GM23338 (cell line): ENCODE results near the gene VPS13A. TPM values are rescaled to one million over a fixed set of nuclear protein-coding genes. Genes with fewer than 3 reads are reported as not detected.
A peak's percentile ranks its signal among the peaks of the same experiment; 100 is the strongest.

Experiments
- ATAC-seq: fragments of 200-7000 bp; cut with Tn5 transposase; 3 replicates; pipeline ENCODE4 v1.9.1; 2020
- DNase-seq: peaks from one replicate; pipeline ENCODE4 v3.0.0-alpha.2; 2015; ENCODE audit warnings: low spot score
- H2AFZ ChIP-seq: fragments of 200-600 bp; sonication (generic); 2 replicates; pipeline ENCODE4 v1.8.0; 2016; ENCODE audit warnings: antibody characterized with exemption, mild to moderate bottlenecking, moderate library complexity
- H3F3A ChIP-seq: fragments of 200-600 bp; sonication (generic); replicated peaks from 2 replicates; pipeline ENCODE4 v1.8.0; 2017; ENCODE audit warnings: antibody characterized with exemption, mixed run types, low read depth
- H3K27ac ChIP-seq: fragments of 200-600 bp; sonication (generic); 2 replicates; pipeline ENCODE4 v1.6.1; 2016; ENCODE audit warnings: low read depth
- H3K27me3 ChIP-seq: fragments of 200-600 bp; sonication (generic); 2 replicates; pipeline ENCODE4 v1.8.0; 2016; ENCODE audit warnings: mild to moderate bottlenecking, mixed run types, moderate library complexity; ENCODE audit not compliant: insufficient read depth
- H3K36me3 ChIP-seq: fragments of 200-600 bp; sonication (generic); 2 replicates; pipeline ENCODE4 v1.8.0; 2016; ENCODE audit warnings: mild to moderate bottlenecking; ENCODE audit not compliant: insufficient read depth
- H3K4me1 ChIP-seq: fragments of 200-600 bp; sonication (generic); 2 replicates; pipeline ENCODE4 v1.8.0; 2016; ENCODE audit warnings: mild to moderate bottlenecking, moderate library complexity; ENCODE audit not compliant: insufficient read depth
- H3K4me2 ChIP-seq: fragments of 200-600 bp; sonication (generic); 2 replicates; pipeline ENCODE4 v1.7.1; 2017; ENCODE audit warnings: mixed run types
- H3K4me3 ChIP-seq: fragments of 200-600 bp; sonication (generic); 2 replicates; pipeline ENCODE4 v1.6.1; 2016; ENCODE audit warnings: mixed run types
- H3K79me2 ChIP-seq: fragments of 200-600 bp; sonication (generic); replicated peaks from 2 replicates; pipeline ENCODE4 v1.8.0; 2017; ENCODE audit warnings: mild to moderate bottlenecking; ENCODE audit not compliant: insufficient read depth
- H3K9me2 ChIP-seq: fragments of 200-600 bp; sonication (generic); 2 replicates; pipeline ENCODE4 v1.8.0; 2017; ENCODE audit not compliant: insufficient read depth
- H4K20me1 ChIP-seq: fragments of 200-600 bp; sonication (generic); replicated peaks from 2 replicates; pipeline ENCODE4 v1.8.0; 2017; ENCODE audit warnings: mild to moderate bottlenecking; ENCODE audit not compliant: insufficient read depth
- H3K27ac Mint-ChIP-seq: 2 replicates; pipeline ENCODE4 v1.8.0; 2020; ENCODE audit warnings: inconsistent platforms, mild to moderate bottlenecking, moderate library complexity, mixed read lengths
- H3K27me3 Mint-ChIP-seq: 3 replicates; pipeline ENCODE4 v1.8.0; 2022; ENCODE audit warnings: low read depth, mild to moderate bottlenecking, moderate library complexity, mixed read lengths, inconsistent platforms; ENCODE audit not compliant: insufficient read depth, poor library complexity
- H3K36me3 Mint-ChIP-seq: 3 replicates; pipeline ENCODE4 v1.8.0; 2021; ENCODE audit warnings: low read depth, mild to moderate bottlenecking, inconsistent platforms, moderate library complexity, mixed read lengths
- H3K4me1 Mint-ChIP-seq: 3 replicates; pipeline ENCODE4 v1.8.0; 2020; ENCODE audit warnings: mild to moderate bottlenecking, inconsistent platforms, mixed read lengths
- H3K4me3 Mint-ChIP-seq: 3 replicates; pipeline ENCODE4 v1.8.0; 2021; ENCODE audit warnings: moderate library complexity, mild to moderate bottlenecking, inconsistent platforms, mixed read lengths
- H3K9me3 Mint-ChIP-seq: 3 replicates; pipeline ENCODE4 v1.8.0; 2020; ENCODE audit warnings: moderate library complexity, mild to moderate bottlenecking, inconsistent platforms, mixed read lengths
- EZH2 ChIP-seq: fragments of 200-600 bp; sonication (generic); IDR thresholded peaks from one replicate; pipeline ENCODE4 v1.8.0; 2017; ENCODE audit warnings: antibody characterized with exemption, mild to moderate bottlenecking, low read depth; ENCODE audit not compliant: unreplicated experiment
- EZH2phosphoT487 ChIP-seq: fragments of 200-600 bp; sonication (generic); IDR thresholded peaks from one replicate; pipeline ENCODE4 v1.8.1; 2018; ENCODE audit warnings: antibody characterized with exemption; ENCODE audit not compliant: unreplicated experiment
- JUNB ChIP-seq: IDR thresholded peaks from one replicate; pipeline ENCODE4 v1.6.1; 2016; ENCODE audit warnings: antibody characterized with exemption; ENCODE audit not compliant: unreplicated experiment
- POLR2AphosphoS5 ChIP-seq: IDR thresholded peaks from 2 replicates; pipeline ENCODE4 v1.6.1; 2016; ENCODE audit warnings: antibody characterized with exemption, low read depth
- STAT1 ChIP-seq: IDR thresholded peaks from one replicate; pipeline ENCODE4 v1.6.1; 2016; ENCODE audit warnings: antibody characterized with exemption; ENCODE audit not compliant: unreplicated experiment
- ZNF114 ChIP-seq: fragments of 250-450 bp; sonication (Bioruptor Pico); IDR thresholded peaks from 2 replicates; pipeline ENCODE4 v1.5.0; 2020; ENCODE audit warnings: mild to moderate bottlenecking, moderate library complexity
- ZNF331 ChIP-seq: fragments of 250-450 bp; sonication (Bioruptor Pico); IDR thresholded peaks from 2 replicates; pipeline ENCODE4 v1.5.0; 2020; ENCODE audit warnings: low read depth, mild to moderate bottlenecking, moderate library complexity
- polyA plus RNA-seq: library from polyadenylated mRNA; unstranded; fragments of >200 nt; fragmentation: Nextera tagmentation; extraction: Ambion mirVana; gene quantifications from 2 replicates; pipeline ENCODE4 v1.2.1, GENCODE V29; 2016
- total RNA-seq: library from RNA; depleted of rRNA; stranded (reverse); fragments of >200 nt; shearing (Covaris generic); gene quantifications from 2 replicates; pipeline ENCODE4 v1.2.3, GENCODE V29; 2014
- TF ChIP-seq, protein P1 (sequence below), 2 experiments: fragments of 200-600 bp in 1 of 2; sonication (generic) in 1 of 2; conservative IDR thresholded peaks; 2 replicates each; pipeline versions ENCODE4 v1.5.1 to v1.6.1; 2016 to 2017; ENCODE audit warnings: antibody characterized with exemption in 2 of 2, low read depth in 2 of 2, mild to moderate bottlenecking in 2 of 2, moderate library complexity in 1 of 2
- TF ChIP-seq, protein P2 (sequence below): IDR thresholded peaks from one replicate; pipeline ENCODE4 v1.6.1; 2018; ENCODE audit warnings: antibody characterized with exemption; ENCODE audit not compliant: unreplicated experiment
- TF ChIP-seq, protein P3 (sequence below): fragments of 250-450 bp; sonication (Bioruptor Pico); IDR thresholded peaks from 2 replicates; pipeline ENCODE4 v1.5.0; 2020; ENCODE audit warnings: mild to moderate bottlenecking, moderate library complexity

The VPS13A gene
- total and polyA plus RNA-seq, 2 experiments from 2014 or later = 45.9 to 68.1 TPM

DNA sequence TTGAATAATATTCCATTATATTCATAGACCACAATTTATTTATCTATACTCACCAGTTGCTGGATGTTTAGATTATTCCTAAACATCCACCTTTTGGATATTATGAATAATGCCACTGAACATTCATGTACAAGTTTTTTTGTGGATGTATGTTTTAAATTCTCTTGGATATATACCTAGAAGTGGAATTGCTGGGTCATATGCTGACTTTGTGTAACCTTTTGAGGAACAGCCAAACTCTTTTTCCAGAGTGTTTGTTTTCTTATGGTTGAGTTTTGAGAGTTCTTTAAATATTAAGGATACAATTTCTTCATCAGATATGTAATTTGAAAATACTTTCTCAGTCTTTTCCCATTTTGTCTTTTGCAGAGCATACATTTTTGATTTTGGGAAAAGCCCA lies 2.7 kb downstream of the VPS13A start:
- Mint-ChIP-seq H3K4me1 (peaks cover 23% of the 10 kb centered on the region), H3K4me3 (peak overlapping the region; percentile 95; the same call in 1 of the 3 replicates), H3K9me3 (no peaks in the 10 kb centered on the region), H3K27me3 (peaks cover 2% of the 10 kb centered on the region), H3K36me3 (no peaks in the 10 kb centered on the region; the same call in 2 of the 3 replicates), H3K27ac (no peak overlapping the region)
- peak overlapping the region; percentile 18; the same call in 1 of the 2 replicates for H3K4me2 ChIP-seq
- TF ChIP-seq ZNF114 (CRISPR knock-in tag) = no peak
- H2AFZ ChIP-seq = no peak overlapping the region
- H3K79me2 ChIP-seq = peaks cover 73% of the 10 kb centered on the region
- no peaks in the 10 kb centered on the region for H3K27me3 ChIP-seq
- no peak overlapping the region for H3K4me3 ChIP-seq
- no peaks in the 10 kb centered on the region for H3K36me3 ChIP-seq
- H3K4me1 ChIP-seq = peaks cover 31% of the 10 kb centered on the region
- peaks cover 3% of the 10 kb centered on the region; the same call in 1 of the 2 replicates for H3F3A ChIP-seq
- no peaks in the 10 kb centered on the region for H3K9me2 ChIP-seq
- ATAC-seq = no peak
- peaks cover 25% of the 10 kb centered on the region for H4K20me1 ChIP-seq
- DNase-seq = no peak
- H3K27ac ChIP-seq = no peak overlapping the region

DNA sequence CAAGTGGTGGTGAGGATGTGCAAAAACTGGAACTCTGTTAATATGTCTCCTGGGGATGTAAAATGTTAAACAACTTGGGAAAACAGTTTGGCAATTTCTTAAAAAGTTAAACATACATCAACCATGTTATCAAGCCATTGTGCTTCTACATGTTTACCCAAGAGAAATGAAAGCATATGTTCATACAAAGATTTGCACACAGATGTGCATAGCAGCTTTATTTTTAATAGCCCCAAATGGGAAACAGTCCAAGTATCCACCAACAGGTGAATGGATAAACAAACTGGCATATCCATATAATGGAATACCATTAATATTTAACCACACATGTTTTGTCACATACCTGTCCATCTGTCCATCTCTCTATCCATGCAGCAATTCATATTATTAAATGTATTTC lies 6.2 kb downstream of the VPS13A start:
- peaks cover 20% of the 10 kb centered on the region for H3K4me1 ChIP-seq
- no peaks in the 10 kb centered on the region for H3F3A ChIP-seq
- Mint-ChIP-seq H3K27ac (no peak overlapping the region), H3K27me3 (peaks cover 2% of the 10 kb centered on the region), H3K36me3 (no peaks in the 10 kb centered on the region; the same call in 2 of the 3 replicates), H3K9me3 (no peaks in the 10 kb centered on the region), H3K4me1 (peaks cover 21% of the 10 kb centered on the region), H3K4me3 (no peak overlapping the region)
- no peaks in the 10 kb centered on the region for H3K36me3 ChIP-seq
- no peak overlapping the region for H2AFZ ChIP-seq
- H4K20me1 ChIP-seq = peaks cover 36% of the 10 kb centered on the region
- peaks cover 100% of the 10 kb centered on the region for H3K79me2 ChIP-seq
- H3K4me3 ChIP-seq = no peak overlapping the region
- DNase-seq = no peak
- no peak for ATAC-seq
- no peak overlapping the region for H3K27ac ChIP-seq
- no peak overlapping the region for H3K4me2 ChIP-seq
- no peaks in the 10 kb centered on the region for H3K9me2 ChIP-seq
- H3K27me3 ChIP-seq = no peaks in the 10 kb centered on the region
- TF ChIP-seq JUNB (no peak), STAT1 (no peak), ZNF114 (CRISPR knock-in tag) (no peak), POLR2AphosphoS5 (no peak), EZH2phosphoT487 (no peak), EZH2 (no peak), ZNF331 (no peak)
- TF ChIP-seq, protein P1, sequence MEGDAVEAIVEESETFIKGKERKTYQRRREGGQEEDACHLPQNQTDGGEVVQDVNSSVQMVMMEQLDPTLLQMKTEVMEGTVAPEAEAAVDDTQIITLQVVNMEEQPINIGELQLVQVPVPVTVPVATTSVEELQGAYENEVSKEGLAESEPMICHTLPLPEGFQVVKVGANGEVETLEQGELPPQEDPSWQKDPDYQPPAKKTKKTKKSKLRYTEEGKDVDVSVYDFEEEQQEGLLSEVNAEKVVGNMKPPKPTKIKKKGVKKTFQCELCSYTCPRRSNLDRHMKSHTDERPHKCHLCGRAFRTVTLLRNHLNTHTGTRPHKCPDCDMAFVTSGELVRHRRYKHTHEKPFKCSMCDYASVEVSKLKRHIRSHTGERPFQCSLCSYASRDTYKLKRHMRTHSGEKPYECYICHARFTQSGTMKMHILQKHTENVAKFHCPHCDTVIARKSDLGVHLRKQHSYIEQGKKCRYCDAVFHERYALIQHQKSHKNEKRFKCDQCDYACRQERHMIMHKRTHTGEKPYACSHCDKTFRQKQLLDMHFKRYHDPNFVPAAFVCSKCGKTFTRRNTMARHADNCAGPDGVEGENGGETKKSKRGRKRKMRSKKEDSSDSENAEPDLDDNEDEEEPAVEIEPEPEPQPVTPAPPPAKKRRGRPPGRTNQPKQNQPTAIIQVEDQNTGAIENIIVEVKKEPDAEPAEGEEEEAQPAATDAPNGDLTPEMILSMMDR (conservative IDR thresholded peaks at IDR 0.05; ENCODE audit: low read depth in 2 of 2) = no peak
- TF ChIP-seq, protein P2, sequence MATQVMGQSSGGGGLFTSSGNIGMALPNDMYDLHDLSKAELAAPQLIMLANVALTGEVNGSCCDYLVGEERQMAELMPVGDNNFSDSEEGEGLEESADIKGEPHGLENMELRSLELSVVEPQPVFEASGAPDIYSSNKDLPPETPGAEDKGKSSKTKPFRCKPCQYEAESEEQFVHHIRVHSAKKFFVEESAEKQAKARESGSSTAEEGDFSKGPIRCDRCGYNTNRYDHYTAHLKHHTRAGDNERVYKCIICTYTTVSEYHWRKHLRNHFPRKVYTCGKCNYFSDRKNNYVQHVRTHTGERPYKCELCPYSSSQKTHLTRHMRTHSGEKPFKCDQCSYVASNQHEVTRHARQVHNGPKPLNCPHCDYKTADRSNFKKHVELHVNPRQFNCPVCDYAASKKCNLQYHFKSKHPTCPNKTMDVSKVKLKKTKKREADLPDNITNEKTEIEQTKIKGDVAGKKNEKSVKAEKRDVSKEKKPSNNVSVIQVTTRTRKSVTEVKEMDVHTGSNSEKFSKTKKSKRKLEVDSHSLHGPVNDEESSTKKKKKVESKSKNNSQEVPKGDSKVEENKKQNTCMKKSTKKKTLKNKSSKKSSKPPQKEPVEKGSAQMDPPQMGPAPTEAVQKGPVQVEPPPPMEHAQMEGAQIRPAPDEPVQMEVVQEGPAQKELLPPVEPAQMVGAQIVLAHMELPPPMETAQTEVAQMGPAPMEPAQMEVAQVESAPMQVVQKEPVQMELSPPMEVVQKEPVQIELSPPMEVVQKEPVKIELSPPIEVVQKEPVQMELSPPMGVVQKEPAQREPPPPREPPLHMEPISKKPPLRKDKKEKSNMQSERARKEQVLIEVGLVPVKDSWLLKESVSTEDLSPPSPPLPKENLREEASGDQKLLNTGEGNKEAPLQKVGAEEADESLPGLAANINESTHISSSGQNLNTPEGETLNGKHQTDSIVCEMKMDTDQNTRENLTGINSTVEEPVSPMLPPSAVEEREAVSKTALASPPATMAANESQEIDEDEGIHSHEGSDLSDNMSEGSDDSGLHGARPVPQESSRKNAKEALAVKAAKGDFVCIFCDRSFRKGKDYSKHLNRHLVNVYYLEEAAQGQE = no peak
- TF ChIP-seq, protein P3, sequence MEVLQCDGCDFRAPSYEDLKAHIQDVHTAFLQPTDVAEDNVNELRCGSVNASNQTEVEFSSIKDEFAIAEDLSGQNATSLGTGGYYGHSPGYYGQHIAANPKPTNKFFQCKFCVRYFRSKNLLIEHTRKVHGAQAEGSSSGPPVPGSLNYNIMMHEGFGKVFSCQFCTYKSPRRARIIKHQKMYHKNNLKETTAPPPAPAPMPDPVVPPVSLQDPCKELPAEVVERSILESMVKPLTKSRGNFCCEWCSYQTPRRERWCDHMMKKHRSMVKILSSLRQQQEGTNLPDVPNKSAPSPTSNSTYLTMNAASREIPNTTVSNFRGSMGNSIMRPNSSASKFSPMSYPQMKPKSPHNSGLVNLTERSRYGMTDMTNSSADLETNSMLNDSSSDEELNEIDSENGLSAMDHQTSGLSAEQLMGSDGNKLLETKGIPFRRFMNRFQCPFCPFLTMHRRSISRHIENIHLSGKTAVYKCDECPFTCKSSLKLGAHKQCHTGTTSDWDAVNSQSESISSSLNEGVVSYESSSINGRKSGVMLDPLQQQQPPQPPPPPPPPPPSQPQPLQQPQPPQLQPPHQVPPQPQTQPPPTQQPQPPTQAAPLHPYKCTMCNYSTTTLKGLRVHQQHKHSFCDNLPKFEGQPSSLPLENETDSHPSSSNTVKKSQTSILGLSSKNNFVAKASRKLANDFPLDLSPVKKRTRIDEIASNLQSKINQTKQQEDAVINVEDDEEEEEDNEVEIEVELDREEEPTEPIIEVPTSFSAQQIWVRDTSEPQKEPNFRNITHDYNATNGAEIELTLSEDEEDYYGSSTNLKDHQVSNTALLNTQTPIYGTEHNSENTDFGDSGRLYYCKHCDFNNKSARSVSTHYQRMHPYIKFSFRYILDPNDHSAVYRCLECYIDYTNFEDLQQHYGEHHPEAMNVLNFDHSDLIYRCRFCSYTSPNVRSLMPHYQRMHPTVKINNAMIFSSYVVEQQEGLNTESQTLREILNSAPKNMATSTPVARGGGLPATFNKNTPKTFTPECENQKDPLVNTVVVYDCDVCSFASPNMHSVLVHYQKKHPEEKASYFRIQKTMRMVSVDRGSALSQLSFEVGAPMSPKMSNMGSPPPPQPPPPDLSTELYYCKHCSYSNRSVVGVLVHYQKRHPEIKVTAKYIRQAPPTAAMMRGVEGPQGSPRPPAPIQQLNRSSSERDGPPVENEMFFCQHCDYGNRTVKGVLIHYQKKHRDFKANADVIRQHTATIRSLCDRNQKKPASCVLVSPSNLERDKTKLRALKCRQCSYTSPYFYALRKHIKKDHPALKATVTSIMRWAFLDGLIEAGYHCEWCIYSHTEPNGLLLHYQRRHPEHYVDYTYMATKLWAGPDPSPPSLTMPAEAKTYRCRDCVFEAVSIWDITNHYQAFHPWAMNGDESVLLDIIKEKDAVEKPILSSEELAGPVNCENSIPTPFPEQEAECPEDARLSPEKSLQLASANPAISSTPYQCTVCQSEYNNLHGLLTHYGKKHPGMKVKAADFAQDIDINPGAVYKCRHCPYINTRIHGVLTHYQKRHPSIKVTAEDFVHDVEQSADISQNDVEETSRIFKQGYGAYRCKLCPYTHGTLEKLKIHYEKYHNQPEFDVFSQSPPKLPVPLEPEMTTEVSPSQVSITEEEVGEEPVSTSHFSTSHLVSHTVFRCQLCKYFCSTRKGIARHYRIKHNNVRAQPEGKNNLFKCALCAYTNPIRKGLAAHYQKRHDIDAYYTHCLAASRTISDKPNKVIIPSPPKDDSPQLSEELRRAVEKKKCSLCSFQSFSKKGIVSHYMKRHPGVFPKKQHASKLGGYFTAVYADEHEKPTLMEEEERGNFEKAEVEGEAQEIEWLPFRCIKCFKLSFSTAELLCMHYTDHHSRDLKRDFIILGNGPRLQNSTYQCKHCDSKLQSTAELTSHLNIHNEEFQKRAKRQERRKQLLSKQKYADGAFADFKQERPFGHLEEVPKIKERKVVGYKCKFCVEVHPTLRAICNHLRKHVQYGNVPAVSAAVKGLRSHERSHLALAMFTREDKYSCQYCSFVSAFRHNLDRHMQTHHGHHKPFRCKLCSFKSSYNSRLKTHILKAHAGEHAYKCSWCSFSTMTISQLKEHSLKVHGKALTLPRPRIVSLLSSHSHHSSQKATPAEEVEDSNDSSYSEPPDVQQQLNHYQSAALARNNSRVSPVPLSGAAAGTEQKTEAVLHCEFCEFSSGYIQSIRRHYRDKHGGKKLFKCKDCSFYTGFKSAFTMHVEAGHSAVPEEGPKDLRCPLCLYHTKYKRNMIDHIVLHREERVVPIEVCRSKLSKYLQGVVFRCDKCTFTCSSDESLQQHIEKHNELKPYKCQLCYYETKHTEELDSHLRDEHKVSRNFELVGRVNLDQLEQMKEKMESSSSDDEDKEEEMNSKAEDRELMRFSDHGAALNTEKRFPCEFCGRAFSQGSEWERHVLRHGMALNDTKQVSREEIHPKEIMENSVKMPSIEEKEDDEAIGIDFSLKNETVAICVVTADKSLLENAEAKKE = no peak
